Upper lobe of left lung (tissue), 4 donors: ENCODE results near the gene LGSN.

Experiments
- CTCF ChIP-seq, 6 experiments: fragments of 450-650 bp in 4 of 6; fragments of 200-600 bp in 2 of 6; sonication (generic) in 2 of 6; IDR thresholded peaks; one replicate each; pipeline ENCODE4 v1.5.1; 2016 to 2019; ENCODE audit warnings: antibody characterized with exemption in 6 of 6
- EP300 ChIP-seq, 4 donors: sonication (generic); formaldehyde crosslinking; IDR thresholded peaks; one replicate each; pipeline ENCODE4 v1.5.1; 2017; ENCODE audit warnings: antibody characterized with exemption in 4 of 4, control low read depth in 2 of 4
- POLR2A ChIP-seq, 4 donors: fragments of 450-650 bp; IDR thresholded peaks; one replicate each; pipeline ENCODE4 v1.5.1; 2016 to 2017; ENCODE audit warnings: antibody characterized with exemption in 4 of 4, mild to moderate bottlenecking in 2 of 4
- POLR2AphosphoS5 ChIP-seq, 2 donors: sonication (generic); formaldehyde crosslinking; IDR thresholded peaks; one replicate each; pipeline ENCODE4 v1.5.1; 2017; ENCODE audit warnings: antibody characterized with exemption in 2 of 2

GRCh38 chr6:63303476-63303875, 16.3 kb downstream of the LGSN start:
- TF ChIP-seq CTCF (IDR thresholded peaks at IDR 0.05) (no peak), POLR2AphosphoS5 (IDR thresholded peaks at IDR 0.05) (no peak), POLR2A (IDR thresholded peaks at IDR 0.05) (no peak), EP300 (IDR thresholded peaks at IDR 0.05) (no peak)
